Upper lobe of left lung (tissue), 6 donors: ENCODE measurements around the gene CMSS1. TPM values are rescaled to one million over a fixed set of nuclear protein-coding genes. Genes with fewer than 3 reads are reported as not detected.

Experiments used
- ATAC-seq, 2 donors: fragments of 200-7000 bp; cut with Tn5 transposase; one replicate each; pipeline ENCODE4 v1.9.1; 2022; ENCODE audit warnings: mild to moderate bottlenecking in 2 of 2, moderate library complexity in 2 of 2; ENCODE audit not compliant: low FRiP score in 2 of 2
- DNase-seq, 2 donors: peaks; one replicate each; pipeline ENCODE4 v3.0.0-alpha.2; 2019 to 2020
- H3K27ac ChIP-seq, 4 donors: fragments of 200-600 bp; sonication (generic); one replicate each; pipeline ENCODE4 v1.5.1; 2016 to 2019
- H3K27me3 ChIP-seq, 4 donors: fragments of 200-600 bp; sonication (generic); one replicate each; pipeline ENCODE4 v1.5.1; 2017 to 2019
- H3K36me3 ChIP-seq, 4 donors: fragments of 200-600 bp; sonication (generic); one replicate each; pipeline ENCODE4 v1.5.1; 2016 to 2019
- H3K4me1 ChIP-seq, 4 donors: fragments of 200-600 bp; sonication (generic); one replicate each; pipeline ENCODE4 v1.5.1; 2018 to 2019
- H3K4me3 ChIP-seq, 4 donors: fragments of 200-600 bp; sonication (generic); one replicate each; pipeline ENCODE4 v1.5.1; 2017 to 2019; ENCODE audit warnings: mild to moderate bottlenecking in 2 of 4, moderate library complexity in 1 of 4
- H3K9me3 ChIP-seq, 4 donors: fragments of 200-600 bp; sonication (generic); one replicate each; pipeline ENCODE4 v1.5.1; 2018 to 2019
- CTCF ChIP-seq, 6 experiments: fragments of 450-650 bp in 4 of 6; fragments of 200-600 bp in 2 of 6; sonication (generic) in 2 of 6; IDR thresholded peaks; one replicate each; pipeline ENCODE4 v1.5.1; 2016 to 2019; ENCODE audit warnings: antibody characterized with exemption in 6 of 6
- EP300 ChIP-seq, 4 donors: sonication (generic); formaldehyde crosslinking; IDR thresholded peaks; one replicate each; pipeline ENCODE4 v1.5.1; 2017; ENCODE audit warnings: antibody characterized with exemption in 4 of 4, control low read depth in 2 of 4
- POLR2A ChIP-seq, 4 donors: fragments of 450-650 bp; IDR thresholded peaks; one replicate each; pipeline ENCODE4 v1.5.1; 2016 to 2017; ENCODE audit warnings: antibody characterized with exemption in 4 of 4, mild to moderate bottlenecking in 2 of 4
- POLR2AphosphoS5 ChIP-seq, 2 donors: sonication (generic); formaldehyde crosslinking; IDR thresholded peaks; one replicate each; pipeline ENCODE4 v1.5.1; 2017; ENCODE audit warnings: antibody characterized with exemption in 2 of 2
- WGBS, 2 donors: methylation state at CpG; one replicate each; pipeline ENCODE4 v1.1.5; 2017 to 2018; 5-methylcytosine and 5-hydroxymethylcytosine counted together
- total RNA-seq, 6 donors: library from RNA; depleted of rRNA in 4 of 6; stranded (reverse); fragments of >200 nt in 4 of 6; gene quantifications; one replicate each; pipeline versions ENCODE4 v1.1.0 to v1.2.1, GENCODE V29; 2016 to 2021
- donor health status: DM: no; HTN: no; CAD: no; lungs with moderate emphysema.
- donor health status: DM: no; HTN: yes; CAD: no; lungs with severe emphysema.

CMSS1 gene
- total RNA-seq, 6 donors from 2014 or later = 4.0 to 21.1 (median 12.0) TPM

- no peak for ATAC-seq
- peaks cover 0 to 21% (median 3%) of the 10 kb centered on the region in 4 donors for H3K36me3 ChIP-seq
- TF ChIP-seq POLR2AphosphoS5 (IDR thresholded peaks at IDR 0.05) = no peak
- TF ChIP-seq POLR2A (IDR thresholded peaks at IDR 0.05) = no peak
- no peak for TF ChIP-seq CTCF (IDR thresholded peaks at IDR 0.05)
- TF ChIP-seq EP300 (IDR thresholded peaks at IDR 0.05) = no peak
- DNase-seq = no peak
- H3K4me1 ChIP-seq = peaks cover 0 to 16% (median 0%) of the 10 kb centered on the region in 4 donors
- H3K27ac ChIP-seq = no peak overlapping the region
- H3K9me3 ChIP-seq = no peaks in the 10 kb centered on the region
- 84 to 93% methylated on average over 2 of the region's 2 CpGs for WGBS, 2 donors
- no peaks in the 10 kb centered on the region for H3K27me3 ChIP-seq
- H3K4me3 ChIP-seq = no peak overlapping the region
These were observed 40.8 kb downstream of the CMSS1 start for GRCh38 chr3:99858469-99858868.

- no peak overlapping the region for H3K4me3 ChIP-seq
- peaks cover 0 to 24% (median 3%) of the 10 kb centered on the region in 4 donors for H3K36me3 ChIP-seq
- peak overlapping the region in 3 of 4 donors; percentile 17 to 58 (median 36) for H3K27ac ChIP-seq
- DNase-seq = no peak
- ATAC-seq = peak in 1 of 2 donors; percentile 73
- no peaks in the 10 kb centered on the region for H3K27me3 ChIP-seq
- peaks cover 0 to 17% (median 0%) of the 10 kb centered on the region in 4 donors for H3K4me1 ChIP-seq
- 59 to 64% methylated on average over 1 of the region's 1 CpG for WGBS, 2 donors
- no peaks in the 10 kb centered on the region for H3K9me3 ChIP-seq
- peak in 1 of 4 donors; percentile 1 for TF ChIP-seq EP300 (IDR thresholded peaks at IDR 0.05)
- TF ChIP-seq POLR2A (IDR thresholded peaks at IDR 0.05) = no peak
- no peak for TF ChIP-seq POLR2AphosphoS5 (IDR thresholded peaks at IDR 0.05)
These were observed 42.2 kb downstream of the CMSS1 start for GRCh38 chr3:99859825-99860224.

- Histone ChIP-seq H3K36me3 (peaks cover 0 to 24% (median 3%) of the 10 kb centered on the region in 4 donors), H3K4me1 (peaks cover 0 to 18% (median 3%) of the 10 kb centered on the region in 4 donors), H3K4me3 (no peak overlapping the region), H3K9me3 (no peaks in the 10 kb centered on the region), H3K27me3 (no peaks in the 10 kb centered on the region), H3K27ac (peak overlapping the region in 1 of 4 donors; percentile 54)
- no peak for TF ChIP-seq EP300 (IDR thresholded peaks at IDR 0.05)
- 95 to 97% methylated on average over 1 of the region's 1 CpG for WGBS, 2 donors
- ATAC-seq = no peak
- DNase-seq = no peak
These were observed 43.6 kb downstream of the CMSS1 start for GRCh38 chr3:99861216-99861615.

GRCh38 chr3:99862208-99862607 is 44.5 kb downstream of the CMSS1 start:
- DNase-seq (no peak), ATAC-seq (peak in 1 of 2 donors; percentile 22)
- 64 to 89% methylated on average over 2 of the region's 2 CpGs for WGBS, 2 donors
- Histone ChIP-seq H3K27me3 (no peaks in the 10 kb centered on the region), H3K4me3 (no peak overlapping the region), H3K9me3 (no peaks in the 10 kb centered on the region), H3K27ac (peak overlapping the region in 1 of 4 donors; percentile 54), H3K4me1 (peaks cover 8 to 28% (median 13%) of the 10 kb centered on the region in 4 donors), H3K36me3 (peaks cover 0 to 24% (median 3%) of the 10 kb centered on the region in 4 donors)
- no peak for TF ChIP-seq POLR2A (IDR thresholded peaks at IDR 0.05)
- no peak for TF ChIP-seq EP300 (IDR thresholded peaks at IDR 0.05)
- no peak for TF ChIP-seq POLR2AphosphoS5 (IDR thresholded peaks at IDR 0.05)
- no peak for TF ChIP-seq CTCF (IDR thresholded peaks at IDR 0.05)

- no peak overlapping the region for H3K27ac ChIP-seq
- no peaks in the 10 kb centered on the region for H3K27me3 ChIP-seq
- H3K9me3 ChIP-seq = no peaks in the 10 kb centered on the region
- TF ChIP-seq POLR2AphosphoS5 (IDR thresholded peaks at IDR 0.05) (no peak), CTCF (IDR thresholded peaks at IDR 0.05) (no peak), EP300 (IDR thresholded peaks at IDR 0.05) (no peak), POLR2A (IDR thresholded peaks at IDR 0.05) (no peak)
- H3K4me1 ChIP-seq = peaks cover 12 to 31% (median 15%) of the 10 kb centered on the region in 4 donors
- H3K36me3 ChIP-seq = peaks cover 0 to 23% (median 3%) of the 10 kb centered on the region in 4 donors
- H3K4me3 ChIP-seq = no peak overlapping the region
- no peak for DNase-seq
- ATAC-seq = no peak
- WGBS, 2 donors = 90% methylated on average over 3 to 6 of the region's 6 CpGs
These were observed 45.3 kb downstream of the CMSS1 start for GRCh38 chr3:99863002-99863401.

GRCh38 chr3:99863588-99863987 is 45.9 kb downstream of the CMSS1 start:
- Histone ChIP-seq H3K27me3 (no peaks in the 10 kb centered on the region), H3K27ac (no peak overlapping the region), H3K4me1 (peaks cover 12 to 32% (median 15%) of the 10 kb centered on the region in 4 donors), H3K36me3 (peaks cover 0 to 20% (median 3%) of the 10 kb centered on the region in 4 donors), H3K9me3 (no peaks in the 10 kb centered on the region), H3K4me3 (no peak overlapping the region)
- no peak for ATAC-seq
- WGBS, 2 donors = 63 to 77% methylated on average over 2 of the region's 2 CpGs
- no peak for DNase-seq
- no peak for TF ChIP-seq CTCF (IDR thresholded peaks at IDR 0.05)
- TF ChIP-seq EP300 (IDR thresholded peaks at IDR 0.05) = no peak
- TF ChIP-seq POLR2A (IDR thresholded peaks at IDR 0.05) = no peak
- TF ChIP-seq POLR2AphosphoS5 (IDR thresholded peaks at IDR 0.05) = no peak
